GM21737 (cell line): Measurements from ENCODE around the gene ALG3.
"Not testable (repeated sequence)": the region's sequence is repeated elsewhere in the genome, so short reads cannot be mapped to it uniquely, and the experiment has no call there.

Experiments used
- ATAC-seq: cut with Tn5 transposase; IDR thresholded peaks from one replicate; pipeline ENCODE4 v1.9.1; 2021; ENCODE audit warnings: mild to moderate bottlenecking, moderate library complexity; ENCODE audit not compliant: unreplicated experiment

The ALG3 gene

GRCh38 chr3:184248454-184249411 is at the start of gene ALG3:
TSS of gene ALG3 (minus strand) at chr3:184248962. CDS start at chr3:184248940, 22 bp downstream.
- peak; percentile 57 for ATAC-seq

- no peak for ATAC-seq
Observed at GRCh38 chr3:184296616-184297015, 47.9 kb upstream of the ALG3 start.

- ATAC-seq: no peak
Observed at GRCh38 chr3:184295771-184296170, 47.0 kb upstream of the ALG3 start.

GRCh38 chr3:184291738-184292445 is 43.1 kb upstream of the ALG3 start:
- no peak for ATAC-seq

- no peak for ATAC-seq
Observed at GRCh38 chr3:184291044-184291737, 42.4 kb upstream of the ALG3 start.

GRCh38 chr3:184290331-184290730 is 41.6 kb upstream of the ALG3 start:
- ATAC-seq: no peak

- no peak for ATAC-seq
Observed at GRCh38 chr3:184289426-184289938, 40.7 kb upstream of the ALG3 start.

- ATAC-seq: no peak
Observed at GRCh38 chr3:184284696-184285095, 35.9 kb upstream of the ALG3 start.

- ATAC-seq: no peak
Observed at GRCh38 chr3:184283681-184284080, 34.9 kb upstream of the ALG3 start.

GRCh38 chr3:184282941-184283340 is 34.2 kb upstream of the ALG3 start:
- ATAC-seq: no peak

- no peak for ATAC-seq
Observed at GRCh38 chr3:184277366-184277765, 28.6 kb upstream of the ALG3 start.

- no peak for ATAC-seq
Observed at GRCh38 chr3:184275961-184276910, 27.5 kb upstream of the ALG3 start, which contains the start of gene ECE2. TSS of gene ECE2 (plus strand) at chr3:184276022. CDS start at chr3:184276154, 132 bp downstream.

GRCh38 chr3:184275381-184275701 is 26.6 kb upstream of the ALG3 start:
- no peak for ATAC-seq

GRCh38 chr3:184272269-184272668 is 23.5 kb upstream of the ALG3 start:
- no peak for ATAC-seq

- not testable (repeated sequence) for ATAC-seq
Observed at GRCh38 chr3:184267249-184267648, 18.5 kb upstream of the ALG3 start.

GRCh38 chr3:184262764-184263179 is 14.0 kb upstream of the ALG3 start:
- no peak for ATAC-seq

- ATAC-seq: no peak
Observed at GRCh38 chr3:184261854-184262763, 13.3 kb upstream of the ALG3 start.

- ATAC-seq: no peak
Observed at GRCh38 chr3:184261270-184261853, 12.6 kb upstream of the ALG3 start, which contains the start of gene CAMK2N2. TSS of gene CAMK2N2 (minus strand) at chr3:184261553. CDS start at chr3:184261285, 268 bp downstream.
